ENCODE measurements around the gene COL3A1. TPM values are rescaled to one million over a fixed set of nuclear protein-coding genes. Genes with fewer than 3 reads are reported as not detected.
A peak's percentile ranks its signal among the peaks of the same experiment; 100 is the strongest.

Gene COL3A1
- total RNA-seq, 1 donor from 2014 or later: 6,920 TPM

Small RNAs within 50 kb of the gene (small RNA-seq; reads per million reads assigned to genes)
- gene MIR1245A: 0.93 reads per million, percentile 77 among the genes with 10 or more reads in this experiment

Other genes with a start within 250 kb of the COL3A1 start
- 404 TPM for gene COL5A2, start 205.4 kb downstream of the COL3A1 start, total RNA-seq

Measured in skeletal muscle tissue (tissue), 2 donors.